Hepatic stellate cell (primary cell): ENCODE results near the gene MILR1.
"Not testable (repeated sequence)": the region's sequence is repeated elsewhere in the genome, so short reads cannot be mapped to it uniquely, and the experiment has no call there.

ENCODE experiments used
- DNase-seq: peaks from one replicate; pipeline ENCODE4 v3.0.0; 2011; ENCODE audit warnings: low spot score

Gene MILR1, protein sequence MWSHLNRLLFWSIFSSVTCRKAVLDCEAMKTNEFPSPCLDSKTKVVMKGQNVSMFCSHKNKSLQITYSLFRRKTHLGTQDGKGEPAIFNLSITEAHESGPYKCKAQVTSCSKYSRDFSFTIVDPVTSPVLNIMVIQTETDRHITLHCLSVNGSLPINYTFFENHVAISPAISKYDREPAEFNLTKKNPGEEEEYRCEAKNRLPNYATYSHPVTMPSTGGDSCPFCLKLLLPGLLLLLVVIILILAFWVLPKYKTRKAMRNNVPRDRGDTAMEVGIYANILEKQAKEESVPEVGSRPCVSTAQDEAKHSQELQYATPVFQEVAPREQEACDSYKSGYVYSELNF

DNA sequence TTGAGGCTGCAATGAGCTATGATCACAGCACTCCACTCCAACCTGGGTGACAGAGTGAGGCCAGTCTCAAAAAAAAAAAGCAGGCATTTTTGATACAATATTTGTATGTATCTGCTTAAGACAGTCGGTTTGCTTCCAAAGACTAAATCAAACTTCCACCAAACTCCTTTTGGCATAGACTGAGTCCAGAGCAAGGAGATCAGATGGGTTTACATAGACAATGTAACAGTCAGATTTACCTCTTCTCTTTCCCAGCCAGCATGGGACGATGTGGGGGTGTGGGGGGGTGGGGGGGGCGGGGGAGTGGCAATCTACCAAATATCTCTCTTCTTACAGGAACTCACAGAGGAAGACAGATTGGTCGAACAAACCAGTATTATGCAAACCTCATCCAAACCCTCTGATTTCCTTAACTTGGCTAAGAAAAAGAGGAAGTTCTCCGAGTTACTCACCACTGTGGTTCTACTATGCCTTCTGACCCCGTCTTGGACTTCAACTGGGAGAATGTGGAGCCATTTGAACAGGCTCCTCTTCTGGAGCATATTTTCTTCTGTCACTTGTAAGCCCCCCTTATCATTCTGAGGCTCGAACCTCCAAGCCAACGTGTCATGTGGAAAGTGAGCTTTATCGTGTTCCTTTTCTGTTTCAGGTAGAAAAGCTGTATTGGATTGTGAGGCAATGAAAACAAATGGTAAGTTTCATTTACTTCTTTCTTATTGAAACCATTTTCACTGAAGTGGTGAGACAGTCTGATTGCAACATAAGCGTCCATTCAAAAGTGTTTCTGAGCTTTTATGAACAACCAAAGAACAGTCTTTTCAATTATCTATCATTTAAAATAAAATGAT lies at the start of gene MILR1:
Gene MILR1 (plus strand): TSS at position 451 of the 848 bp plus-strand sequence. CDS start 54 bp downstream, at position 505.
- DNase-seq = no peak

DNA sequence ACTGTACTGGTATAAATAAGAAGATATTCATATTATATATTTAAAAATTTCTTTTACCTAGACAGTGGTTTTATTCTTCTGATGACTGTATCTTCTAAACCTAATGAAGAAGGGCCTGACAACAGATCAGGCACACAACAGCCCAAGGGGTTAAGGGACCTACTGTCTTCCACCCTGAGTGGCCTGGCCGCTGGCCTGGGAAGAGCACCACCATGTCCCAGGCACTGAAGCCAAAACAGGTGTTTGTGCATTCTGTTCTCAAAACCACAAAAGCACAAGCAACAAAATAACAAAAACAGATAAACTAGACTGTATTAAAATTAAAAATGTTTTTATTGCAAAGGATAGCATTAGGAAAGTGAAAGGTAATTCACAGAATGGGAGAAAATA lies 49.2 kb upstream of the MILR1 start:
- no peak for DNase-seq

DNA sequence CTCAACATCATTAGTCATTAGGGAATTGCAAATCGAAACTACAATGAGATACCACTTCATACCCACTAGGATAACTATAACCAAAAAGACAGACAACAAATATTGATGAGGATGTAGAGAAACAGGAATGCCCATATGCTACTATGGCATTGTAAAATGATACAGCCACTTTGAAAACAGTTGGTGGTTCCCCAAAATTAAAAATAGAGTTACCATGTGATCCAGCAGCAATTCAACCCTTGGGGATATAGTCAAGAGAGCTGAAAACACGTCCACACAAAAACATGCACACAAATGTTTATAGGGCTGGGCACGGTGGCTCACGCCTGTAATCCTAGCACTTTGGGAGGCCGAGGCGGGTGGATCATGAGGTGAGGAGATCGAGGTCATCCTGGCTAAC lies 48.3 kb upstream of the MILR1 start:
- DNase-seq = no peak

DNA sequence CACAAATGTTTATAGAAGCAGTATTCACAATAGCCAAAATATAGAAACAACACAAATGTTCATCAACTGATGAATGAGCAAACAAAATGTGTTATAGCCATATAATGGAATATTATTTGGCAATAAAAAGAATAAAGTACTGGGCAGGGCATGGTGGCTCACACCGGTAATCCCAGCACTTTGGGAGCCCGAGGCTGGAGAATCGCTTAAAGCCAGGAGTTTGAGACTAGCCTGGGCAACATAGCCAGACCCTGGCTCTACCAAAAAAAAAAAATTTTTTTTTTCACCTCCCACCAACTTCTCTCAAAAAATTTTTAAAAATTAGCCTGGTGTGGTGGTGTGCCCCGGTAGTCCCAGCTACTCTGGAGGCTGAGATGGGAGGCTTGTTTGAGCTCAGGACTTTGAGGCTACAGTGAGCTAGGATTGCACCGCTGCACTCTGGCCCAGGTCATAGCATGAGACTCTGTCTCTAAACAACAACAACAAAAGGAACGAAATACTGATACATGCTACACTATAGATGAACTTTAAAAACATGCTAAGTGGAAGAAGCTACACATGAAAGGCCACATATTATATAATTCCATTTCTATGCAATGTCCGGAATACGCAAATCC lies 47.6 kb upstream of the MILR1 start:
- DNase-seq = no peak

DNA sequence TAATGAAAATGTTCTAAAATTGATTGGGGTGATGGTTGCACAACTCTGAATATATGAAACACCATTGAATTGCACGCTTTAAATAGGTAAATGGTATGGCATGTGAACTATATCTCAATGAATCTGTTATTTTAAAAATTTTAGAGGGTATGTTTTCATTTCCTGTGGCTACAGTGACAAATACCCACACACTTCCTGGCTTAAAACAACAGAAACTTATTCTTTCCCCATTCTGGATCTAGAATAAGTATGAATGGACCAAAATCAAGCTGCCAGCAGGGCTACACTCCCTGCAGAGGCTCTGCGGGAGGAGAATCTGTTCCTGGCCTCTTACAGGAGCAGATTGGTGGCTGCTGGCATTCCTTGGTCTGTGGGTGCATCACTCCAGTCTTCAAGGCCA lies 47.0 kb upstream of the MILR1 start:
- DNase-seq = no peak

DNA sequence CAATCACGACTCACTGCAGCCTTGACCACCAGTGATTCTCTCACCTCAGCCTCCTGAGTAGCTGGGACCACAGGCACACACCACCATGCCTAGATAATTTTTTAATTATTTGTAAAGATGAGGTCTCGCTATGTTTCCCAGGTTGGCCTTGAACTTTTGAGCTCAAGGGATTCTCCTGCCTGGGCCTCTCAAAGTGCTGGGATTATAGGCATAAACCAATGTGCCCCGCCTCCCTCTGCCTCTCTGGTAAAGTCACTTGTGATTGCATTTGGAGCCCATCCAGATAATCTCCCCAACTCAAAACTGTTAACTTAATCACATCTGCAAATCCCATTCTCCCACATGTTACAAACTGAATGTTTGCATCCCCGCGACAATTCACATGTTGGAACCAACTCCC lies 46.4 kb upstream of the MILR1 start:
- DNase-seq = no peak

DNA sequence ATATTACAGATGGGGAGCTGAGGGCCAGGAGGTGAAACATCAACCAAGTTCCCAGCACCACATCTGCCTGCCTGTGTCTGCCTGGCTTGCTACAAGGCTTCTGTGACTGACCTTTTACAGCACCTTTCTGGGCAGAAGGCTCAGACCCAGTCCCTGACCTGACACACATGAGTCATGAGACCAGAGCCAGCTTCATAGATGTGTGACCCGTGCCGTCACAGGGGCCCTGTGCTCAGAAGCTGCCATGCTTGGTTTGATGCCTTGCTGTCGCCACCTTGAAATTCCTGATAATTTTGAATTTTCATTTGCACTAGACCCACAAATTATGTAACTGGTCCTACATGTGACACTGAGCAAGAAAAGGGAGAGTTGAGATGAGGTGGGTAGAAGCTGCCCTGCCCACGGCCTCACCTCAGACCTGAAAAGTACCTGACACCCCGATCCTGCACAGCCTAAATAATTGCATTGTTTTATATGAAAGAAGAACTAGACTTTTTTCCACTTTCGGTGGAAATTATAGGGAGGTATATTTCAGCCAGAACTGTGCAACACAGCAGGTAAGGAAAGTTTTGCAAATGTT lies 44.9 kb upstream of the MILR1 start:
- no peak for DNase-seq

DNA sequence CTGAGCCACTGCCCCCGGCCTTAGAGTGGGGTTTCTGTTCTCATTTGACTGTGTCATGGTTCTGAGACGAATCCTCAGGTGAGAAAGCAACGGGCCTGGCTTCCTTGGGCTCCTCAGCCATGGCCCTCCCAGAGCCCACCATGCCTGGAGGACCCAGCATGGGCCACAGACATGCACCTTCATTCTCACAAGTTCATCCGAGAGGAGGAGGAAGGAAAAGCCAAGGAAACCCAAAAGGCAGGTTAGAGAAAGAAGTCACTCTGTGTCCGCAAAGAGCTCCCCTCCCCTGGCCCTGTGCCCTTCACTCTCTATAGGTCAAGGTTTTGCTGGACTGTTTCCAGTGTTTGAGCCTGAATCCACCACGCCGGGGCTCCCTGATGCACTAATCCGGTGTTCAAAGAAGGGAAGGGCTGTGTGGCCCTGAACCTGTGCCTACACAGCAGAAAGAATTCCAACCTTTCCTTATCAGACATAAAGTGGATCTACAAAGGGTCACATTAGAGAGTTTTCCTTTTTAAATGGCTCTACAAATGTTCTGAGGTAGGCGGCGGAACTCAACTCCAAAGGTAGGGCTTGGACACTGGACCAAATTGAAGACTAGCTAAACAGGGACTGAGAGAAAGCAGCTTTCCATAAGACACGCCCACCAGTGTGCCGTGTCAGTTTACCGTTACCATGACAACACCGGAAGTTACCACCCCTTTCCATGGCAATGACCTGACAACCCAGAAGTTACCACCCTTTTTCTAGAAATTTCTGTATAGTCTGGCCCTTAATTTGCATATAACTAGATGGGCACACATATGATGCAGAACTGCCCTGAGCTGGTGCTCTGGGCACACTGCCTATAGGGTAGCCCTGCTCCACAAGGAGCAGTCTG lies 42.4 kb upstream of the MILR1 start:
- no peak for DNase-seq

DNA sequence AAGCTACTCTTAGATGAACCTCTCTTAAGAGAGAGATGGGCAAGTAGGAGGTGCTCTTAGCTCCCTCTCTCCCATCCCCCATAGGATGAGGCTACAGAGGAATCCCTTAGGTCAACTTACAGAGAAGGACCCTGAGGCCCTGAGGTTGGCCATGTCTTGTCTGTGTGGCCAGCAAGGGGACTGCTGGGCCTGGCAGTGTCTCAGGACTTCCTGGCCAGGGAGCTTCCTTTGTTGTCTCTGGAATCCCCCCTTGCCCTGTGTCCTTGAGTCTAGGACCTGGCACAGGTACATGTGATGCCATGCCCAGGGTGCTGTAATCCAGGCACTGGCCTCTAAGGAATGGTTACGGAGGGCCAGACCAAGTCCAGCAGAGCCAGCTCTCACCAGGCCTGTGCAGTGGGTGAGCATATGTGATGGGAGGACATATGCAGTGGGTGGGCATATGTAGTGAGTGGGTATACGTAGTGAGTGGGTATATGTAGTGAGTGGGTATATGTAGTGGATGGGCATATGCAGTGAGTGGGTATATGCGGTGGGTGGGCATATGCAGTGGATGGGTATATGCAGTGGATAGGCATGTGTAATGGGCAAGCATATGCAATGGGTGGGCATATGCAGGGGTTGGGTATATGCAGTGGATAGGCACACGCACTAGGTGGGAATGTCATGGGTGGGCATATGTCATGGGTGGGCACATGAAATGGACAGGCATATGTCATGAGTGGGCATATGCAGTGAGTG lies 38.0 kb upstream of the MILR1 start:
- no peak for DNase-seq

DNA sequence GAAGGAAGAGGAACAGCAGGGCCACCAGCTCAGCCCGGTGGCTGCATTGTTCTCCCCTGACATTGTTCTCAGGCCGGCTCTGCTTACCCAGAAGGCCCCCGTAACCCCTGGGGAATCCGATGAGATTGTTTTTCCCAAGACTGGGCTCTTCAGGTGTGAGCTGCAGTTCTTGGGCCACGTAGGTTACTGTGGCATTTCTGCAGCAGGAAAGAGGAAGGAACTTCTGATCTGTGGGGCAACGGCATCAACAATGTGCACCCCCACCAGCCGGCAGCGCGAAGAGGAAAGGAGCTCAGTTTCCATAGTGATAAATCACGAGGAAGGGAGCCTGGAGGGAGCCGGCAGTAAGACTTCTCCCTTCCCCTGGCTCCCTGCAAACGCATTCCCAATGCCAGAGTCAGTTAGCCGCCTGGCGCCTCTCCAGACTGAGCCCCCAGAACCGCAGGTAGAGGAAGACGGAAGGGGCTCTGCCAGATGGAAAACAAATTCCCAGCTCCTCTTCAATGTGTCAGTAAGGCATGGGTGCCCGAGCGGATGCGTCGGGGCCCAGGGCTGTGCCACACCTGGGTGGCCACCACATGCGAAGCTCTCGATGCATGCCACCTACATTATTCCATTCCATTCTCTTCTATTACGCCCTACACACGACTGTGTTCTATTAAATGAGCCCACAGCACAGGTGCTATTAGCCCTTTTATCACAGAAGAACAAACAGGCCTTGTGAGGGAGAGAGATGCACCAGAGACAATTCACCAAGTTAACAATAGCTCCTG lies 36.7 kb upstream of the MILR1 start:
- peak; percentile 22 for DNase-seq

DNA sequence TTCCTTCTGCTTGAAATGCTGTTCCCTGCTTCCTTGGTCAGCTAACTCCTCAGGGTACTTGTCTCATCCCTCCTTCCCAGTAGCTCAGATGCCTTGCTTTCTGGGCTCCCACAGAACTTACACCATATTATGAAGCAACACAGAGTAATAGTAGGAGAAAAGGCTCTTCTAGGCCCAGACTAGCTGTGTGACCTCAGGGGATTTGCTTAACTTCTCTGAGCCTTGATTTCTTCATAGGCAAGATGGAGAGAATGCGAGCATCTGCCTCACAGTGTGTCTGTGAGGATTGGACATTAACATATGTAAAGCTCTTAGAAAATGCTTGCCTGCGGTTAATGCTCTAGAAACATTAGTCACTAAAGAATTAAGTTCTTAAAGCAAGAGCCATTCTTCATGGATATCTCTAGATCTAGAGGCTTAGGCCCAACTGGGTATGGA lies 36.0 kb upstream of the MILR1 start:
- DNase-seq = no peak

DNA sequence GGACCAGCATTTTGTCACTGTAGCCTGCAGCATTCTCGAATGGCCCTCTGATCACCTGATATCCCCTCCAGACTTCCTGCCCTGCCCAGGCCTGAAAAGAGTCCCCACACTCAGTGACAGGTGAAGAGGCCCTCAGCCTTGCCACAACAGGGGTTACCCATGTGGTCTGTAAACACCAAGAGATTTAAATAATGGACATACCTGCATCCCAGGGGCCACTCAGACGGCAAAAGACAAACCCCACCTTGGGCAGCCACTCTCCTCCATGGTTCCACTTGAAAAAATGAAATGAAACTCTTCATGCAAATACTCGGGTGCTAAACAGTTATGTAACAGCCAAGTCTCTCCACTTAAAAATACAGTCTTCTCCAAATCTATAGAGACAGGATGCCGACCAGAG lies 35.4 kb upstream of the MILR1 start:
- no peak for DNase-seq

DNA sequence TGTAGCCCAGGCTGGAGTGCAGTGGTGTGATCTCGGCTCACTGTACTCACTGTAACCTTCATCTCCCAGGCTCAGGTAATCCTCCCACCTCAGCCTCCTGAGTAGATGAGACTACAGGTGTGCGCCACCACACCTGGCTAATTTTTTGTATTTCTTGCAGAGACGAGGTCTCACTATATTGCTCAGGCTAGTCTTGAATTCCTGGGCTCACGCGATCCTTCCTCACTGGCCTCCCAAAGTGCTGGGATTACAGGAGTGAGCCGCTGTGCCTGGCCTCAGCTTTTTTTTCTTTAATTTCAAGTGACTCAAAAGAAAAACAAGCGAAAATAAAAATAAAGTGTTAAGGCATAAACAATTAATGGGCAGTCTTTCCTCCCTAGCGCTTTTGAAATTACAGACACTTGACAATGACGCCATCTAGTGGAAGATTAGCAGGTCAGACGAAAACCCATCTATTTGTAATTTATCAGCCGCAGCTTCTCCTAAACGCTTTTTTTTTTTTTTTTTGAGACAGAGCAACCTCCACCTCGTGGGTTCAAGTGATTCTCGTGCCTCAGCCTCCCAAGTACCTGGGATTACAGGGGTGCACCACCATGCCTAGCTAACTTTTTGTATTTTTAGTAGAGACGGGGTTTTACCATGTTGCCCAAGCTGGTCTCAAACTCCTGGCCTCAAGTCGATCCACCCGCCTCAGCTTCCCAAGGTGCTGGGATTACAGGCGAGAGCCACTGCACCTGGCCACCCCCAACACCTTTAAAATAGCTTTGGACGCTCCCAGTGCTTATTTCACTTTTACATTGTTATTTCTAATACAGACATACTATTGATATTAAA lies 30.2 kb upstream of the MILR1 start:
- peak; percentile 67 for DNase-seq

DNA sequence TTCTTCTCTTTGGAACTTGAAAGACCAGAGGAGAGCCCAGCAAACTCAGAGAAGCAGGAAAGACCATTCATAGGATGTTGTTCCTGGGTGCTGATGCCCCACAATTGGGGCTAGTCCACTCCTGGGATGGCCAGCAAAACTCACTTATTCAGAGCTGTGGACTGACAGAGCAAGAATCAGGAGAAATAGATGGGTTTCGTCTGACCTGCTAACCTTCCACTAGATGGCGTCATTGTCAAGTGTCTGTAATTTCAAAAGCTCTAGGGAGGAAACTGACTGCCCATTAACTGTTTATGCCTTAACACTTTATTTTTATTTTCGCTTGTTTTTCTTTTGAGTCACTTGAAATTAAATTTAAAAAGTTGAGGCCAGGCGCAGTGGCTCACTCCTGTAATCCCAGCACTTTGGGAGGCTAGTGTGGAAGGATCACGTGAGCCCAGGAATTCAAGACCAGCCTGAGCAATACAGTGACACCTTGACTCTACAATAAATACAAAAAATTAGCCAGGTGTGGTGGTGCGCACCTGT lies 28.7 kb upstream of the MILR1 start:
- DNase-seq = peak; percentile 73

DNA sequence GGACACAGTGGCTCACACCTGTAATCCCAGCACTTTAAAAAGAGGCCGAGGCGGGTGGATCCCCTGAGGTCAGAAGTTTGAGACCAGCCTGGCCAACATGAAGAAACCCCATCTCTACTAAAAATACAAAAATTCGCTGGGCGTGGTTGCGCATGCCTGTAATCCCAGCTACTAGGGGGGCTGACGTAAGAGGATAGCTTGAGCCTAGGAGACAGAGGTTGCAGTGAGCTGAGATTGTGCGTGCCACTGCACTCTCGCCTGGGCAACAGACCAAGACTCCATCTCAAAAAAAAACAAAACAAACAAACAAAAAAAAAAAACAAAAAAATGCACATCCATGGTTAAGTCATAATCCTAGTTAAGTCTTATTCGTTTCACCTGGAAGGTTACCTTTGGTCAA lies 26.8 kb upstream of the MILR1 start:
- DNase-seq = not testable (repeated sequence)

DNA sequence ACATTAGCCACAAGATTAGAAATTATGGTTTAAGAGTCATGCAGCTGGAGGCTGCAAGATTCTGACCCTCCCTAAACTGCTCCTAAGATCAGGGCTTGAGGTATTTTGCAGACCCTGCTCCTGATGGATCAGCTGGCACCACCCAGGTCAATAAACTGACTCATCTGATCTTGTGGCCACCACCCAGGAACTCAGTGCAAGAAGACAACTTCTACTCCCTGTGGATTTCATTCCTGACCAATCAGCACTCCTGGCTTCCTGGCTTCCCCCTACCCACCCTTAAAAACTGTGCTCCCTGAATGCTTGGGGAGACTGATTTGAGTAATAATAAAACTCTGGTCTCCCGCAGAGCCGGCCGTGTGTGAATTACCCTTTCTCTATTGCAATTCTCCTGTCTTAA lies 25.0 kb upstream of the MILR1 start:
- DNase-seq = no peak

DNA sequence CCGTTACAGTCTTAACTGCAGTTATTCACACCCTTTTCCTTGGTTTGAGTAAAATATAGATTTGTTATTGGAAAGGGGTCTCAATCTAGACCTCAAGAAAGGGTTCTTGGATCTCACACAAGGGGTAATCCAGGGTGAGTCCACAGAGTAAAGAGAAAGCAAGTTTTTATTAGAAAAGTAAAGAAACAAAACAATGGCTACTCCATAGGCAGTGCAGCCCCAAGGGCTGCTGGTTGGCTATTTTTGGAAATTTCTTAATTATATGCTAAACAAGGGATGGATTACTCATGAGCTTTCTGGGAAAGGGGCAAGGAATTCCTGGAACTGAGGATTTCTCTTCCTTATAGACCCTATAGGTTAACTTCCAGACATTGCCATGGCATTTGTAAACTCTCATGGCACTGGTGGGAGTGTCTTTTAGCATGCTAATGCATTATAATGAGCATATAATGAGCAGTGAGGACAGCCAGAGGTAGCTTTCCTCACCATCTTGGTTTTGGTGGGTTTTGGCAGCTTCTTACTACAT lies 24.5 kb upstream of the MILR1 start:
- no peak for DNase-seq

DNA sequence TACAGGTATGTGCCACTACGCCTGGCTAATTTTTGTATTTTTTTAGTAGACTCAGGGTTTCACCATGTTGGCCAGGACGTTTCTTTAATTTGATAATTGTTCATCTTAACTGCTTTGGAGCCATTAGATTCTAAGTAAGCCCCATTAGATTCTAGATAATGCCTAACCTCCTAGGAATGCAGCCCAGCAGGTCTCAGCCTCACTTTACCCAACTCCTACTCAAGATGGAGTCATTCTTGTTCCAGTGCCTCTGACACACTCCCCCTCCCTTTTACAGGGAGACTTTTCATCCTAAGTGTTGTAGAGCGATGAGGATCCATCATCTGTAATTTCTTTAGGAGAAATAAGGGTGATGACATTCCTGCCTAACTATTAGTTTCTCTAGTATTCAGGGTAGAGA lies 23.7 kb upstream of the MILR1 start:
- no peak for DNase-seq

DNA sequence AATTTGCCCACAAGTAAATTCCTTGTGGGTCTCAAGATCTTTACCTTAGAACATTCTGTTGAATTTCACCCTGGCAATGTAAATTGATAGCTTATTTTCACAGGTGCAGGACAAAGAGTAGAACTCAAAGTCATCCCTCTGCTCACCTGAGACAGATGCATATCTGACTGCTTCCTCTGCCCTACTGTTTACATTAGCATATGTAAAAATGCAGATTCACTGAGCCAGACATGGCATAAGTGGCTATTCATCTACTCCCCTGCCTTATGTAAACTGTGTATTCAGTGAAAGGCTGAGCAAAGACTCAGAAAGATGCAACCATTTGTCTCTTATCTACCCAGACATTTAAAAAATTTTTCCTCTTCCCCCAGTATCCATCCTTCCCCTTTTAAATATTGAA lies 22.3 kb upstream of the MILR1 start:
- DNase-seq = no peak
